Measurements from ENCODE around the gene MBOAT1.

Gene MBOAT1

GRCh38 chr6:20058121-20058905, 154.0 kb downstream of the MBOAT1 start:
- TF ChIP-seq TAF1 (IDR thresholded peaks at IDR 0.05; ENCODE audit: borderline replicate concordance, insufficient read depth, low read length) (no peak), FOXP2 (optimal IDR thresholded peaks at IDR 0.05; ENCODE audit: borderline replicate concordance, extremely low read depth, extremely low read length, insufficient read depth) (no peak), POLR2AphosphoS5 (IDR thresholded peaks at IDR 0.05; ENCODE audit: low read depth, low read length) (no peak), REST (IDR thresholded peaks at IDR 0.05; ENCODE audit: insufficient read depth in 1 of 2, low read depth in 2 of 2, low read length in 2 of 2) (no peak), SIN3A (IDR thresholded peaks at IDR 0.05; ENCODE audit: borderline replicate concordance, insufficient read depth, low read length) (no peak)

- TF ChIP-seq POLR2AphosphoS5 (IDR thresholded peaks at IDR 0.05; ENCODE audit: low read depth, low read length) (no peak), SIN3A (IDR thresholded peaks at IDR 0.05; ENCODE audit: borderline replicate concordance, insufficient read depth, low read length) (no peak), TAF1 (IDR thresholded peaks at IDR 0.05; ENCODE audit: borderline replicate concordance, insufficient read depth, low read length) (no peak), REST (IDR thresholded peaks at IDR 0.05; ENCODE audit: insufficient read depth in 1 of 2, low read depth in 2 of 2, low read length in 2 of 2) (no peak), FOXP2 (optimal IDR thresholded peaks at IDR 0.05; ENCODE audit: borderline replicate concordance, extremely low read depth, extremely low read length, insufficient read depth) (no peak)
Observed at GRCh38 chr6:20056350-20056992, 155.8 kb downstream of the MBOAT1 start.

- TF ChIP-seq TAF1 (IDR thresholded peaks at IDR 0.05; ENCODE audit: borderline replicate concordance, insufficient read depth, low read length), result no peak
- no peak for TF ChIP-seq SIN3A (IDR thresholded peaks at IDR 0.05; ENCODE audit: borderline replicate concordance, insufficient read depth, low read length)
- no peak for TF ChIP-seq REST (IDR thresholded peaks at IDR 0.05; ENCODE audit: insufficient read depth in 1 of 2, low read depth in 2 of 2, low read length in 2 of 2)
- TF ChIP-seq FOXP2 (optimal IDR thresholded peaks at IDR 0.05; ENCODE audit: borderline replicate concordance, extremely low read depth, extremely low read length, insufficient read depth), result no peak
- no peak for TF ChIP-seq POLR2AphosphoS5 (IDR thresholded peaks at IDR 0.05; ENCODE audit: low read depth, low read length)
Observed at GRCh38 chr6:20055916-20056315, 156.4 kb downstream of the MBOAT1 start.
